Activated CD4-positive, CD25-positive, alpha-beta regulatory T cell treated with anti-CD3 and anti-CD28 coated beads, Interleukin-2, amount 50 U/mL, for 24 hours (primary cell): ENCODE data around the gene TAF4.
"Not testable (repeated sequence)": the region's sequence is repeated elsewhere in the genome, so short reads cannot be mapped to it uniquely, and the experiment has no call there.

Experiments
- ATAC-seq, 2 donors: fragments of 150-1000 bp; cut with Tn5 transposase; one replicate each; pipeline ENCODE4 v1.10.0; 2021; ENCODE audit warnings: mild to moderate bottlenecking in 1 of 2, moderate library complexity in 1 of 2

The TAF4 gene

DNA sequence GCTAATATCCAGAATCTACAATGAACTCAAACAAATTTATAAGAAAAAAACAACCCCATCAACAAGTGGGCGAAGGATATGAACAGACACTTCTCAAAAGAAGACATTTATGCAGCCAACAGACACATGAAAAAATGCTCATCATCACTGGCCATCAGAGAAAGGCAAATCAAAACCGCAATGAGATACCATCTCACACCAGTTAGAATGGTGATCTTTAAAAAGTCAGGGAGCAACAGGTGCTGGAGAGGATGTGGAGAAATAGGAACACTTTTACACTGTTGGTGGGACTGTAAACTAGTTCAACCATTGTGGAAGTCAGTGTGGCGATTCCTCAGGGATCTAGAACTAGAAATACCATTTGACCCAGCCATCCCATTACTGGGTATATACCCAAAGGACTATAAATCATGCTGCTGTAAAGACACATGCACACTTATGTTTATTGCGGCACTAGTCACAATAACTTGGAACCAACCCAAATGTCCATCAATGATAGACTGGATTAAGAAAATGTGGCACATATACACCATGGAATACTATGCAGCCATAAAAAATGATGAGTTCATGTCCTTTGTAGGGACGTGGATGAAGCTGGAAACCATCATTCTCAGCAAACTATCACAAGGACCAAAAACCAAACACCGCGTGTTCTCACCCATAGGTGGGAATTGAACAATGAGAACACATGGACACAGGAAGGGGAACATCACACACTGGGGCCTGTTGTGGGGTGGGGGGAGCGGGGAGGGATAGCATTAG lies 6.2 kb upstream of the TAF4 start:
- not testable (repeated sequence) for ATAC-seq

DNA sequence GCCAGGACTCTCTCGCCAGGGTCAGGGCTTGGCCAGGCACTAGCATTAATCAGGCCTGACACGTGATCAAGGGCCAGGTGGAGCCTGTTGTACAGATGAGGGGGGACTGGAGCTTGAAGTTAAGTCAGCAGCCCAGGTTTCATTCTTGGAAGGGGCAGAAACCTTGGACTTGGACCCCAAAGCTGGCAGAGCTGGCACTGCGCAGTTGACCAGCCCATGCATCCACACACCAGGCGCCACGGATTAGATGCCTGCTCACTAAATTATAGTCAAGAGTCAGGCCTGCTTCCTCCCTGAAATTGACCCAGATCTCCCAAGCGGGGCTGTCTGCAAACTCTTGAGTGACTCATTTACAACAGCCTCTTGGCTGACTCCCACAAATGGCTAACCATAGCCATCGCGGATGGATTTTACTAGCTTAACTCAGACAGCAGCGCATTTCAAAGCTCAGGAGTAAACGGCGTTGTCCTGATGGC lies 4.1 kb upstream of the TAF4 start:
- ATAC-seq: no peak

DNA sequence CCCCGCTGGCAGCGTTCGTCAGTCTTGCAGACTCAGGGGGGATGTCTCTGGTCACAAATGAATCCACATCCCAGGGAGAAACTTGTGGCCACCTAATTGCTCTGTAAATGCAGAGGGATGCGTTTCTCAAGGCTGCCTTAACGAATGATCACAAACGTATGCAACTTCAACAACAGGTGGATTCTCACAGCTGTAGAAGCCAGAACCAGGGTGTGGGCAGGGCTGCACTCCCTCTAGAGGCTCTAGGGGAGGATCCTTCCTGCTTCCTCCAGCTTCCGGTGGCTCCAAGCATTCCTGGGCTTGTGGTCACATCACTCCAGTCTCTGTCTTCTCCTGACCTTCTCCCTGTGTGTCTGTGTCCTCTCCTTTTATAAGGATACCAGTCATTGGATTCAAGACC lies 3.3 kb upstream of the TAF4 start:
- ATAC-seq: no peak

DNA sequence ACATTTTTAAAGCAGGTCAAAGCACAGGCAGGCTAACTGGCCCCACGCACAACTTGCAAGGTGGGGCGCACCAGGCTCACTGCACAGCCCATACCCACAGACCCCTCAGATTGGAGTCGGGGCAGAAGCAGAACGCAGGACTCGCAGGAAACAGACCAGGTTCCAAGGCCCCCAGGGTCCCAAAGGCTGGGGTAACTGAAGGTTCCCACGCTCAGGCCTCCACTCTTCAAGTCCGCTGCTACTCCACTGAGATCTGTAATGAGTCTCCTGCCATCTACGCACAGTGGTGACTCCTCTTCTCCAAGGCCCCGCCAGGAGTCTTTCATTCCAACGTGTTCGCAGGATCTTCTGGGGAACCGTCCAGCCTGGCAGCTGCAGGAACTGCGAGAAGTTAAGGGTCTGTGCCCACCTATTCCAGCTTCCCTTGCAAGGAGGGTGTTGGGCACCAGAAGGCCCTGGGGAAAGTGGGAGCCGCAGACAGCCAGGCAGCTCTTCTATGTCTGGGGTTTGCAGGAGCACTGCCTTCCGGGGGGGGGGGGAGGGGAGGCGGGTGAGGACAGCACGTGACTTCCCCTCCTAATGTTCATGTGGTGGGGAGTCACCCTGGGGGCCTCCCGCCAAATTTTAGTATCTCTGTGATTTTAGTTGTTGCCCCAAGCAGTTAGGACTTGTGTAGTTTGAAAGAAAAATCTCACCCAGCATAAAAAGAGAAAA lies 2.0 kb upstream of the TAF4 start:
- ATAC-seq: no peak

DNA sequence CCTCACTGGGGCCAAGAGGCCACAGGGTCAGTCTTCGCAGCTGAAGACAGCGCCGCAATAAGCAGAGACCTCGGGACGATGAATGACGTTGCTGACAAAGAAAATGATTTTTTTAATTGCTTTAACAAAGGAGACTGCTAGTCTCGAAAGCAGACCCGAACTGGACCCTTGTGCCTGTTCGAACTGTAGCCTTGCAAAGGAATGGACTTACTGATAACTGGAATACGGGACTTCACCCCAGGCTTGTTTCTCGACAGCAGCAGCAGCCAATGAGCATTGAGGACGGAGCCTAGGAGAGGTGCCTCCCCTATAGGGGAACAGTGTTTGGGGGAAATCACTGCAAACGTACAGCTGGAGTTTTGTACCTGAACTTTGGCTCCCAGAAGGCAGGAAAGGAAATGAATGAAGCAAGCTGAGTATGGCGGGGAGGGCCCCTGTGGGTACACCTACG lies 1.3 kb upstream of the TAF4 start:
- ATAC-seq: no peak

DNA sequence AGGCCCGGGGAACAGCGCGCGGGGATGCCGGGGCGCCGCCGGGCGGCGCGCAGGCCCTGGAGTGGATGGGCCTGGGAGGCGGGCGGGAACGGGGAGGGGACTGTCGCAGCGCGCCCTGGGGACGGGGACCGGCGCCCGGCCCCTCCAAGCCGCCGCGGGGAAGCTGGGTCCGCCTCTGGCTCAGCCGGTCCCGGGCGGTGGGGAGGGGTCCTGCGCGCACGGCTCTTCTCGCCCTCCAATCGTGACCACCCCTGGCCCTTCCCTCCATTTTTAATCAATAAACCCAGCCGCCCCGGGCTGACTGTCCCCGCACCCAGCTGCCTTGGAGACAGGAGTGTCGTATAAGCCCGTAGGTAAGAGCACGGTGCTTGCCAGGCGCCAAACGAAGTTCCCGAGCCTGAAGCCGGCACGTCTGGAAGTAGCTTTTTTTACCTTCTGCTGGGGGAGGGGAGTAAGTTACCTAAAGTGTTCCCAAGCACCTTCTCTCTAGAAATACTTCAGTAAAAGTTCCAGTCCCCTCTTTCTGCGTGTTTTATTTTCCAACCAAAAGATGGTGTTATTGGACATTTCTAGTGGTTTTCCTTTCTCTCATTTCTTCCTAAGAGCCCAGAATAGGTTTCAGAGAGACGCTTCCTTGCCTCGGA lies 780 bp upstream of the TAF4 start:
- ATAC-seq: peak in 1 of 2 donors; percentile 34

DNA sequence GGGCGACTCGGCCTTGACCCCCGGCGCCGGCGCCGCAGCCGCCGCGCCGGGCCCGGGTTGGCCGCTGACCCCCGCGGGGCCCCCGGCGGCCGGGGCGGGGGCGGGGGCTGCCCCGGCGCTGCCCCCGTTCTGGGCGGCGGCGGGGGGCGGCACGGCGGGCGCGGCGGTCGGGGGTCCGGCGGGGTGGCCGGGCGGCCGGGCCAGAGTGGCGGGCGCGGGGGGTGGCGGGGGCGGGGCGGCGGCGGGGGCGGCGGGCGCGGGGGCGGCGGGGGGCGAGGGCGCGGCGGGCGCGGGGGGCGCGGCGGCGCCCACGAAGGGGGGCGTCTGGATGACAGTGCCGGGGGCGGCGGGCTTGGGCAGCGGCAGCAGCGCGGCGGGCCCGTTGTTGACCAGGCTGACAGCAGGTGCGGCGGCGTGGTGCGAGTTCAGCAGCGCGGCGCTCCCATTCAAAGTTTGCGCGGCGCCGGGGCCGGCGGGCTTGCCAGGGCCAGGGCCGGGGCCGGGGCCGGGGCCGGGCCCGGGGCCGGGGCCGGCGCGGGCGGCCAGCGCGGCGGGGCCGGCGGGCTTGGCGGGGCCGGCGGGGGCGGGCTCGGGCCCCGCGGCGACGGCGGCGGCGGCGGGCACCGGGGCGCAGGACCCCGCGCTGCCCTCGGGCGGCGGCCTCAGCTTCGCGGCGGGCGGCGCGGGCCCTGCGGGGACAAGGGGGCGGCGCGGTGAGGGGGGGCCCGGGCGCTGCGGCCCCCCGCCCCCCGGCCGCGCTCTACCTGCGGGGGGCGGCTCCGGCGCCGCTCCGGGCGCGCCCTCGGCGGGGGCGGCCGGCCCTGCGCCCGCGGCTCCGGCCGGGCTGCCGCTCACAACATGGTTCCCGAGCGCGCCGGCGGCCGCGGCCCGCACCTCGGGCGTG lies 659 bp downstream of the TAF4 start:
- peak; percentile 8 to 12 for ATAC-seq

DNA sequence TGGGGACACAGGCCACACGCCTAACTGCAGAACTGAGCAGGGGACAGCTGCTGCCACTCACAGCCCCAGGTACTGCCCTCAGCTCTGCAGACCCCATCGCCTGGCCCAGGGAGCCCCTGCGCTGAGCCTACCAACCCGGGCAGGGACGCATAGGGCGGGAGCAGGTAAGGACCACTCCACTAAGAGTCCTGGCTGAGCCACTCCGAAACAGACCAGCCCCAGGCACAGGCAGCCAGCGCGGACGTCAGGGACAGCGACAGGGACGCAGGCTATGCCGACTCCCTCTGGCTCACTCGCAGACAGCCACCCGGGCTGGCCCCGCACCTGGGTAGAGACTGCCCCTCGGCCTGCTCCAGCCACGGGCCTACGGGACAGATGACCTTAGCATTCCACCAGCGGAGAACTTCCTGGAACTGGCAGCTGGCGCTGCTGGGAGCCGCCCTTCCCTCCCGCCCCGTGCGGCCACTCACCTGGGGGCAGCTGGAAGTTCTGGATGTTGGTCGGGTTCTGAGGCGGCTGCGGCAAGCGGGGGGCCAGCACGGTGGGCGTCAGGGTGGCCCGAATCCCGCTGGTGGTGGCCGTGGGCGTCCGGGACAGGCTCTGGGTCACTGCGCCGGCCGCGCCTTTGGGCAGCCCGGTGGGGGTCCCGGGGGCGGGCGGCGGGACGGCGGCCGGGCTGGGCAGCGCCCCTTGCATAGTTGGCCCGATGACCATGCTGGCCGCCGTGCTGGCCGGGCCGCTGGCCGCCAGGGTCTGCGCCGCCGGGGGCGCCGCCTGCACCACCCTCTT lies 1.5 kb downstream of the TAF4 start:
- ATAC-seq: no peak

DNA sequence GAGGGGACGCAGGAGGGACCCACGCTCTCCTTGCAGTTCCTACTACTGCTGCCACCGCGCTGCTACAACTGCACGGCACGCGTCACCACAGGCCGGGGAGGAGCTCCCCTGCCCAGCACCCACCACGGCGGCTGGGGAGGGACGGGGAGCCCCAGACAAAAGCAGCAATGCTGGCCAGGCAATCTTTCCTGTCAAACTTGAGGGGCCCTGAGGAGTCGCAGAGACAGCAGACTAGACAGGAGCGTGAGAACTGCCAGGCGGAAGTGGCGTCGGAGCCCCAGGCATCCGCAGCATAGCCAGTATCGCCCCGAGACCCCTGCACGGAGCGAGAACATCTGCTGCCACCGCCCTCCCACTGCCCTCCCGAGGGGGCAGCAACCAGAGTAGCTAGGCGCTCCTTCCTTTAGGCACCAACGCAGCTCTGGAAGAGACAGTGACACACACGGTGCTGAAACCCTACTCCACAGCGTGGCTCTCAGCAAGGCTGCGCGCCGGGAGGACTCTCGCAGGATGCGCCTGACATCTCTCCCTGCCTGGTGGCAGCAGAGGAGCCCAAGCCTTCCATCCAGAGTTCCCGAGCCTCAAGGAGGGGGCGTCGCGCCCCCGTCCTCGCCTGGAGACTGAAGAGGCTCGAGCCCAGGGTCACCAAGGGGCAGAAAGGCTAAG lies 2.2 kb downstream of the TAF4 start:
- ATAC-seq: no peak

DNA sequence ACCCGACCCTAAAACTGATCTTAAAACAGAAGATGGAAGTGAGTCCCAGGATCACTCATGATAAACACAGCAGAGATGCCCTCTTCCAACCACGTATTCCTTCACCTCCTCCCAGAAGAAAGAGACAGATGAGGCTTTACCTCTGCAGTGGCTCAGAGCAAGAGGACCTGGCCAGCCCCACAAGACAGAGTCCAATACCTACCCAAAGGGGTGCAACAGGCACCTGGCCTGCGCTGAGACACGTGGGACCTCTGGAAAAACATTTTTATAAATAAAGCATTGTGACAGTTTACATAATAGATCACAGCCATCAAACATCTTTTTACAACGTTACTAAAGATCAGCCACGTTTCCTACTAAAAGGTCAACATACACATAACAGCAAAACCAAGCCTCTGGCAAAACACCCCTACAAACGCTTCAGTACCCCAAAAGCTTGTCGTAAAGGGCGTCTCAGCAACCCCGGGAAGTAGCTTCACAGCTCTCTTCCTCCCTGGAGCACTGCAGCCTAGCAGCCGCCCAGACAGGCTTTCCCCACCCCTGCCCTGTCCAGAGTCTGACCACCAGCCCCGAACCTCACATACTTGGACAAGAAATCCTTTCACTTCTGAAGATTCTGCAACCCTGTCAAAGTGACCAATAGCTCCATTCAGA lies 2.9 kb downstream of the TAF4 start:
- ATAC-seq: no peak

DNA sequence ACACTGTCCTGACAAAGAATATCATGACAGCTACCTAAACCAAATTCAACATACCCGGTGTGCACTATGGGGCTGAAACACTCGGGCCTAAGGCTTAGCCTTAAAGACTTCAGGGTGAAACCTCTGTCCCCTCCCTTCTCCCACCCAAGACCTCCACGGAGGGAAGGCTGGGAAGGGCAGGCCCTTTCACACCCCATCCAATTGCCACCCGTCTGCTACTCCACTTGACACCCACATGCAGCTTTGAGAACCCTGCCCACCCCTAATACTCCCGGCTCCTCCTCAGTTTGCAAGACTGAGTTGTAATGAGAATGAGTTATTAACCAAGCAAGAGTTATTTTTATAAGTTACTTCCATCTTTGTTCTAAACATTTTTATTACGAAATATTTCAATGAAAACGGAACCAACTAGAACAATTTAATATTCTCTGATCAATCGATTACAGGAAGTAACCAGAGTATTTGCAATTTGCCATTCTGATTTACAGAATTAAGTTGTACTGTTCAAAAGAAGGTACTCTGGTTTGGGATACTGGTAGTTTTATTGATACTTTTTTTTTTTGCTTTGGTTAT lies 3.7 kb downstream of the TAF4 start:
- no peak for ATAC-seq

DNA sequence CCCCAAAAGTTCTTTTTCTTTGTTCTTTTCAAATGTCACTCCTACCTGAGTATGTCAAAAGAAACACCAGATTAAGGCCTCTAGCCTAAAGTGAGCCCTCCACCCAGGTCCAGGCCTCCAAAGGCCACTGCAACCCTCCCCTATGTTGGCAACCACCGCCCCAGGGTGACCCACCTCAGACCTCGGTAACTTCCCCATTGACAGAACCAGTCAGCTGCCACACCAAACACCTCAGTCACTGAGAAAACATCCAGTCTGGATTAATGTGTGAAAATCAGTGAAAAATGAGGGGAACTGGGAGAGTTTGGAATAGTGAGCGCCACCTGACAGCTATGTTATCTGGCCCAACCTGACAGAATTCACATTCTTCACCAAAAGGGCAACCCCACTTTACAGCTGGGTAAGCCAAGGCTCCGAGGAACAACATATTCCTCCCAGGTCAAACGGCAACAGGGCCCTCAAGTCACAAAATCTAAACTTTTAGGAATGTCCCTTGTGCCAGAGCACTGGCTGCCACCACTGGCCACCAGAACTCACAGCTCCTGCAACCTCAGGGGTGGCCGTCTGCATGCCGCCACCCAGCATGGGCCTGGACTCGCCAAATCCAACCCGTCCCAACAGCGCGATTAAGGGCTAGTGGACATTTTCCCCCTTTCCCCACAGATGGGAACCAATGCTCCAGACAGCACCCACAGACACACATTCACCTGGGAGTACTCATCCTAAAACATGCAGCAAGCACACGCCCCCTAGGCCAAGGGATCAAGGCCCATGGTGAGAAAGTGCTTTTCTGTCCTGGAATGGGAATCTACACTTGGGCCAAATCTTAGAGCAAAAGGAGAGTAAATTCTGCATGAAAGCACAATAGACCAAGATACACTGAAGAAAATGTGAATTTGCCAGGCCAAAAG lies 4.8 kb downstream of the TAF4 start:
- ATAC-seq: no peak

DNA sequence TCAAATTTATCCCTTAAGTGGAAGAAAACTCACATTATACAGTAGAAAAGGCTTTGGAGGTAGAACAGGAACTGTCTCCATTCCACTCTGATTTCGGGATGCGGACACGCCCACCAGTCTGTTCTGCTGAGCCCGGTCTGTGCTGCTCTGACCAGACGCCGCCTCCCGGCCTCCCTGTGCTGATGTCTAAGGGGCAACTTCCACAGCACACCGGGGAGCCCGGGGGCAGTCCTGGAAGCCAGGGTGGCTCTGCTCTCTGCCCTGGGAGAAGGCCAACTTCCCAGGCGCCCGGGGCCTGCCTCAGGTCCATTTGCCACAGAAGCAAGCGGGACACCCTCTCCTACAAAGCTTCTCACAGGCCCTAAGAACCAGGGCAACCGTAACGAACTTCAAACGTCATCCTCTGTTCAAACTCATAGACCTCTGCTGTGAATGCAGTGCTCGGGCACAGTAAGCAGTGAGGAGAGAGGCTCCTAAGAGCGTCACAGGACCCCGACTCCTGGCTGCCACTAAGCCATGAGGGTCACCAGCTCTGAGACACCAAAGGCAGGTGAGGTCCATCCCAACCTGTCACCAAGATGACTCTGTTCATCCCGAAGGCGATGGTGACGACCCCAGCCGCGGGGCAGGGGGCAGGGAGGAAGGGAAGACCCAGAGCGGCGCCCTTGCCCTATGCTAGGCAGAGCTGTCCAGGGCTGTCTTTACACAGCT lies 5.6 kb downstream of the TAF4 start:
- ATAC-seq: no peak

DNA sequence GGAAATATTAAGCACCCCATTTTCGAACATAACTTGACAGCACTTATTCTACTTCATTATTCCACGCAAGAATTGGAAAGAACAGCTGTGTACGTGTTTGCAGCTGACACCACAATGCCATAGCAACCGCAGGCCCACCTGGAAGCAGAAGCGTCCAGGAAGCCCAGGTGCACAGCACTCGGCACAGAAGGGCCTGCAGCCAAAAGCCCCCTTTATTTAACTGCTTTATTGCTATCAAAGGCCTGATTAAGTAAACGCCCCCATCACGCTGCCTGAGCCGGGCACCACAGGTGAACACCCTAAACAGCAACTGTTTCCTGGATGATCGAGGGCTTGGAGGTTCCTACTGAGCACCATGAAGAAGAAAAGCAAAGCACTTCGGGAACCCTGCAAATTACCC lies 6.3 kb downstream of the TAF4 start:
- no peak for ATAC-seq

DNA sequence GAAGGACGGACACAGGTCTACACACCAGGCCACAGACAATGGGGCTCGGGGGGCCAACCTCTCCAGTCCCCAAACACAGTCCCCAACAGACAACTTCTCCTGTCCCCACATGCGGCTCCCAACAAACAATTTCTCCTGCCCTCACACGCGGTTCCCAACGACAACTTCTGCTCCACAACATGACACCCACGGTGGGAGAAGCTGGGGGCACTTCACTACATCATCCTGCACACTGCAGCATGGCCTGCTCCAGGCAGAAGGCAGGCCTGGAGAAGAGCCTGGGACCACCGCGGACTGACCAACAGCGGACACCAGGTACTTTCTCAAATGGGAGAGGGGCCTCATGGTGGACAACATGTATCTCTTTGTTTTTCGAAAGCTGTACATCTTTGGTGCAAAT lies 6.7 kb downstream of the TAF4 start:
- ATAC-seq: no peak

DNA sequence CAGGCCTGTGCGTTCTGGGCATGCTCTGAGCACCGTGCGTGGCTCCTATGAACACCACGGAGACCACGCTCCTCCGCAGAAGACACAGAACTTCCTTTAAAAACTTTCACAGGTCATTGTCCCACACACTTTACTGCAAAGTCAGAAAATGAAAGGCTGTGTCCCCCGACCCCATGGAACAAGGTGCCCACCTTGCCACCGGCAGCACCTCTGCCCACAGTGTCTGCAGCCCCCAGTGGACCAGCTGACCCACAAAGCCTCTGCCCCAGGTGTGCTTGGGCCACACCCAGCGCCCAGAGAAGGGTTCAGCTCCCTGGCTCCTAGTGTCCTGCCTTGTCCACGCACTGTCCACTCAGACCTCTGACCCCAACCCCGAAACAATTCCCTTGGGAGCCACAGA lies 8.7 kb downstream of the TAF4 start:
- ATAC-seq: no peak

DNA sequence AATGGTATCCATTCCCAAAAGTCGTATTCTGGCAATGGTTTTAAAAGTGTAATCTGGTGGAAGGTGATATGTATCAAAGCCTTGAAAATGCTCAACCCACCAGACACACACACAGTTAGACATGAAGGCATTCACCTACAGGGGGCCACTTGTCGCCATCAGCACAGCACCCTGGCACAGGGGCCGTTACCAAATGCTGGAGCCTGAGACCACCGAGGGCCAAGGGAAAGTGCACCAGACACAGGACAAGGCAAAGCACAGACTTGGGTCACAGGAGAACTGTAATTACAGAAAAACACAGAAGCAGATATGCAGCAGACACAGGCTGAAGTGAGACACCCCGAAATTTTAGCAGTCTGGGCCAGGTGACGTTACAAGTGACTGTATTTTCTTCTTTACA lies 9.3 kb downstream of the TAF4 start:
- ATAC-seq: no peak

DNA sequence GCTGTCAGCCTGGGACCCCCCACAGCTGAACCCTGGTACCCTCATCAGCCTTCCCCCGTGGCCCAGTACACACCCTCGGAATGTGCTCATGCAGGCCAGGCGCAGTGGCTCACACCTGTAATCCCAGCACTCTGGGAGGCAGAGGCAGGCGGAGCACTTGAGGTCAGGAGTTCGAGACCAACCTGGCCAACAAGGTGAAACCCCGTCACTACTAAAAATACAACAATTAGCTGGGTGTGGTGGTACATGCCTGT lies 9.9 kb downstream of the TAF4 start:
- ATAC-seq: not testable (repeated sequence)
